ENCODE results near the gene CHMP3. TPM values are rescaled to one million over a fixed set of nuclear protein-coding genes. Genes with fewer than 3 reads are reported as not detected.

CHMP3 gene
- total and polyA plus RNA-seq, 7 donors = 101 to 176 (median 146) TPM

- Histone ChIP-seq H3K9me3 (no peaks in the 10 kb centered on the region), H3K27me3 (no peaks in the 10 kb centered on the region), H3K4me1 (no peaks in the 10 kb centered on the region), H3K36me3 (peaks cover 0 to 9% (median under 1%) of the 10 kb centered on the region in 4 donors), H3K4me3 (no peak overlapping the region), H3K27ac (no peak overlapping the region)
- no peak for TF ChIP-seq POLR2A (IDR thresholded peaks at IDR 0.05)
- no peak for TF ChIP-seq EP300 (IDR thresholded peaks at IDR 0.05)
- no peak for TF ChIP-seq CTCF (IDR thresholded peaks at IDR 0.05)
- TF ChIP-seq POLR2AphosphoS5 (IDR thresholded peaks at IDR 0.05) = no peak
- intact Hi-C loops (cut with DNase I) = no loop called here
- WGBS, 2 donors = 78 to 92% methylated on average over 2 of the region's 2 CpGs
- DNase-seq = no peak
Measured at GRCh38 chr2:86543793-86544192, 19.4 kb downstream of the CHMP3 start.

DNA sequence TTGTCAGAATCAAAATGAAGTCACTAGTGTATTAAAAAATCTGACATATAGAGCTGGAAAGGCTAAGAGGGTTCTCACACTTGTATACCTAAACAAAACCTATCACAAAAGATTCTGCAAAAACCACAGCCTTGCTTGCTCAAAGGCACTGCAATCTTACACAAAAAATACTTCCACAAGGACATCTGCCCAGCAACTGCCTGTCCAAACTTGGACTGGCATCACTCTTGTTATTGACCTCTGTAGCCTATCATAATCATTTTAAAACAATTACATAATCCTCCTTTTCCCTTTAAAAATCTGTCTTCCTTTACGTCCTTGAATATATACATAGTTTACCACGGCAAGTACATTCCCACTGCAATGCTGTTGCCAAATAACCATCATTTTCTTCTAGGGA lies 19.9 kb downstream of the CHMP3 start:
- Histone ChIP-seq H3K4me3 (no peak overlapping the region), H3K4me1 (no peaks in the 10 kb centered on the region), H3K9me3 (no peaks in the 10 kb centered on the region), H3K36me3 (peaks cover 0 to 7% (median 0%) of the 10 kb centered on the region in 4 donors), H3K27me3 (no peaks in the 10 kb centered on the region), H3K27ac (no peak overlapping the region)
- no peak for DNase-seq
- WGBS, 2 donors = 75 to 89% methylated on average over 2 of the region's 2 CpGs
- TF ChIP-seq POLR2A (IDR thresholded peaks at IDR 0.05) = no peak
- no peak for TF ChIP-seq EP300 (IDR thresholded peaks at IDR 0.05)
- intact Hi-C loops (cut with DNase I) = no loop called here

DNA sequence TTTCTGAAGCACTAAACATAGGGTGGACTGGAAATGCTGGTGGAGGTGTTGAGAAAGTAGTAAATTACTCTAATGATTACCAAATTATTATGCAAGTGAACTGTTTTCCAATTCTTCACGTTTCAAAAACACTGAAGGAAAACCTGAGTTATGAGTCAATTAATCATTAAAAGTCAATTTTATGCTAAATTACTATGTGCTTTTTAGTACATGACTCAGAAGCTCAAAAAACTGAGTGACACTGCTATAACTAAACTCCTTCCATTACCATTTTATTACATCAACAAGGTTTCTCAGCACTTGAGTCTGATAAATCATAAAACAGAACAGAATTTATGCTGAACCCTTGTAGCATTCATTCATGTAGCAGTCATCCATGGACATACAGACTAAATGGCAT lies 20.4 kb downstream of the CHMP3 start:
- TF ChIP-seq CTCF (IDR thresholded peaks at IDR 0.05) = no peak
- TF ChIP-seq EP300 (IDR thresholded peaks at IDR 0.05) = no peak
- TF ChIP-seq POLR2AphosphoS5 (IDR thresholded peaks at IDR 0.05) = no peak
- TF ChIP-seq POLR2A (IDR thresholded peaks at IDR 0.05) = no peak
- H3K27me3 ChIP-seq = no peaks in the 10 kb centered on the region
- 53 to 56% methylated on average over 1 of the region's 1 CpG for WGBS, 2 donors
- no peaks in the 10 kb centered on the region for H3K4me1 ChIP-seq
- intact Hi-C loops (cut with DNase I) = no loop called here
- no peak overlapping the region for H3K4me3 ChIP-seq
- peaks cover 0 to 7% (median 0%) of the 10 kb centered on the region in 4 donors for H3K36me3 ChIP-seq
- H3K27ac ChIP-seq = no peak overlapping the region
- DNase-seq = no peak
- H3K9me3 ChIP-seq = no peaks in the 10 kb centered on the region

DNA sequence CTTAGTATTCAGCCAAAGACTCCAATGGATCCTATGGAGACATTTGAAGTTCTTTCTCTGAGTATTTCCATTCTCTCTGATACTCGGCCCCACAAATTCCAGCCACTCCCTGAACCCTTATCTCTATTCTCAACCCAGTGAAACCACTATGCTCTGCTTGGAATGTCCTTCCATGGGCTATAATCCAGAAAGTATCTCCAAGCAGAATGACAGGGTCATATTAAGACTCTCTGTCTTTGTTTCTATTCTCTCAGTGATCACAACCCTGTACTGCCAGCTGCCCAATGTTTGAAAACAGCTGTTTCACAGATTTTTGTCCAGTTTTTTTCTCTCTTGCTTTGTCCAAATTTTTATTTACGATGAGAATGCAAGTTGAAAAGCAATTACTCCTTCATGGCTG lies 21.9 kb downstream of the CHMP3 start:
- Histone ChIP-seq H3K4me1 (no peaks in the 10 kb centered on the region), H3K9me3 (no peaks in the 10 kb centered on the region), H3K27me3 (no peaks in the 10 kb centered on the region), H3K36me3 (no peaks in the 10 kb centered on the region), H3K4me3 (no peak overlapping the region), H3K27ac (no peak overlapping the region)
- no peak for DNase-seq
- intact Hi-C loops (cut with DNase I) = no loop called here
- no peak for TF ChIP-seq POLR2AphosphoS5 (IDR thresholded peaks at IDR 0.05)
- no peak for TF ChIP-seq EP300 (IDR thresholded peaks at IDR 0.05)
- TF ChIP-seq POLR2A (IDR thresholded peaks at IDR 0.05) = no peak
- no peak for TF ChIP-seq CTCF (IDR thresholded peaks at IDR 0.05)
- 43 to 67% methylated on average over 2 of the region's 2 CpGs for WGBS, 2 donors

DNA sequence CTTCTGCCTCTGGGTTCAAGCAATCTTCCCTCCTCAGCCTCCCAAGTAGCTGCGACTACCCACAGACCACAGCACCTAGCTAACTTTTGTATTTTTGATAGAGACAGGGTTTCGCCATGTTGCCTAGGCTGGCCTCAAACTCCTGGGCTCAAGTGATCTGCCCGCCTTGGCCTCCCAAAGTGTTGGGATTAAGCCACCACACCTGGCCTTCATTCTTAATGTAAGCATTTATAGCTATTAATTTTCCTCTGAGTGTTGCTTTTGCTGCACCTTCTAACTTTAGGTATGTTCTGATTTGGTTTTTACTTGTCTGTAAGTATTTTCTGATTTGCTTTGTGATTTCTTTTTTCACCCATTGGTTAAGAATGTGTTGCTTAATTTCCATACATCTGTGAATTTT lies 29.7 kb downstream of the CHMP3 start:
- DNase-seq = no peak
- Histone ChIP-seq H3K9me3 (no peaks in the 10 kb centered on the region), H3K27ac (no peak overlapping the region), H3K4me3 (no peak overlapping the region), H3K36me3 (peaks cover 0 to 6% (median 0%) of the 10 kb centered on the region in 4 donors), H3K4me1 (no peaks in the 10 kb centered on the region), H3K27me3 (no peaks in the 10 kb centered on the region)
- no peak for TF ChIP-seq POLR2A (IDR thresholded peaks at IDR 0.05)
- TF ChIP-seq POLR2AphosphoS5 (IDR thresholded peaks at IDR 0.05) = no peak
- TF ChIP-seq EP300 (IDR thresholded peaks at IDR 0.05) = no peak
- 97 to 100% methylated on average over 3 of the region's 3 CpGs for WGBS, 2 donors
- intact Hi-C loops (cut with DNase I) = no loop called here
